Progenitor cell of endocrine pancreas (in vitro differentiated cells): ENCODE results near the gene ING5. TPM values are rescaled to one million over a fixed set of nuclear protein-coding genes. Genes with fewer than 3 reads are reported as not detected.

Experiments
- DNase-seq: peaks from one replicate; pipeline ENCODE4 v3.0.0; 2021; ENCODE audit warnings: low spot score; ENCODE audit not compliant: unreplicated experiment
- H3K27ac Mint-ChIP-seq: 2 replicates; pipeline ENCODE4 v1.8.0; 2021; ENCODE audit warnings: mild to moderate bottlenecking, moderate library complexity, mixed read lengths
- H3K27me3 Mint-ChIP-seq: 2 replicates; pipeline ENCODE4 v1.8.0; 2021; ENCODE audit warnings: mixed read lengths
- H3K36me3 Mint-ChIP-seq: 2 replicates; pipeline ENCODE4 v1.8.0; 2022; ENCODE audit warnings: mixed read lengths; ENCODE audit not compliant: insufficient read depth
- H3K4me1 Mint-ChIP-seq: 2 replicates; pipeline ENCODE4 v1.8.0; 2021; ENCODE audit warnings: low read depth, mixed read lengths
- H3K4me3 Mint-ChIP-seq: 2 replicates; pipeline ENCODE4 v1.8.0; 2021; ENCODE audit warnings: low read depth, mild to moderate bottlenecking, moderate library complexity, mixed read lengths
- H3K9me3 Mint-ChIP-seq: 2 replicates; pipeline ENCODE4 v1.8.0; 2021; ENCODE audit warnings: low read depth, mixed read lengths
- CTCF ChIP-seq: fragments of 200-600 bp; sonication (generic); IDR thresholded peaks from one replicate; pipeline ENCODE4 v1.5.0; 2021; ENCODE audit warnings: antibody characterized with exemption, mild to moderate bottlenecking; ENCODE audit not compliant: unreplicated experiment
- total RNA-seq: library from RNA; stranded (reverse); gene quantifications from 2 replicates; pipeline ENCODE4 v1.2.1, GENCODE V29; 2021

The ING5 gene
- total RNA-seq, 1 donor from 2014 or later, result 65.9 TPM

GRCh38 chr2:241719093-241719492, 17.3 kb downstream of the ING5 start:
- H3K4me1 Mint-ChIP-seq, result no peaks in the 10 kb centered on the region
- TF ChIP-seq CTCF, result no peak
- H3K27ac Mint-ChIP-seq, result no peak overlapping the region
- H3K27me3 Mint-ChIP-seq, result no peaks in the 10 kb centered on the region
- H3K9me3 Mint-ChIP-seq, result peaks cover 3% of the 10 kb centered on the region
- DNase-seq, result no peak
- no peak overlapping the region for H3K4me3 Mint-ChIP-seq
- H3K36me3 Mint-ChIP-seq, result peaks cover 52% of the 10 kb centered on the region

- no peak for TF ChIP-seq CTCF
- Mint-ChIP-seq H3K27ac (no peak overlapping the region), H3K27me3 (no peaks in the 10 kb centered on the region), H3K4me1 (no peaks in the 10 kb centered on the region), H3K36me3 (peaks cover 49% of the 10 kb centered on the region), H3K9me3 (peaks cover 3% of the 10 kb centered on the region), H3K4me3 (no peak overlapping the region)
- no peak for DNase-seq
These were observed 18.3 kb downstream of the ING5 start for GRCh38 chr2:241720099-241720498.

GRCh38 chr2:241720560-241720959, 18.7 kb downstream of the ING5 start:
- no peaks in the 10 kb centered on the region for H3K4me1 Mint-ChIP-seq
- no peak overlapping the region for H3K27ac Mint-ChIP-seq
- H3K4me3 Mint-ChIP-seq, result no peak overlapping the region
- no peak for DNase-seq
- no peak for TF ChIP-seq CTCF
- peaks cover 50% of the 10 kb centered on the region for H3K36me3 Mint-ChIP-seq
- H3K27me3 Mint-ChIP-seq, result no peaks in the 10 kb centered on the region
- H3K9me3 Mint-ChIP-seq, result peaks cover 3% of the 10 kb centered on the region

GRCh38 chr2:241721852-241722251, 20.0 kb downstream of the ING5 start:
- Mint-ChIP-seq H3K27ac (peak overlapping the region; percentile 88), H3K9me3 (peaks cover 3% of the 10 kb centered on the region), H3K36me3 (peaks cover 50% of the 10 kb centered on the region), H3K4me1 (no peaks in the 10 kb centered on the region), H3K27me3 (no peaks in the 10 kb centered on the region), H3K4me3 (no peak overlapping the region)
- DNase-seq, result no peak
- no peak for TF ChIP-seq CTCF

GRCh38 chr2:241722896-241723454, 21.1 kb downstream of the ING5 start:
- peaks cover 48% of the 10 kb centered on the region for H3K36me3 Mint-ChIP-seq
- no peaks in the 10 kb centered on the region for H3K4me1 Mint-ChIP-seq
- TF ChIP-seq CTCF, result no peak
- no peak overlapping the region for H3K4me3 Mint-ChIP-seq
- H3K27ac Mint-ChIP-seq, result no peak overlapping the region
- DNase-seq, result no peak
- peaks cover 3% of the 10 kb centered on the region for H3K9me3 Mint-ChIP-seq
- H3K27me3 Mint-ChIP-seq, result no peaks in the 10 kb centered on the region
